ENCODE measurements around the gene MVB12B. TPM values are rescaled to one million over a fixed set of nuclear protein-coding genes. Genes with fewer than 3 reads are reported as not detected.

Gene MVB12B
- total RNA-seq, 2 donors from 2014 or later: 5.9 to 8.7 TPM

- H3K27me3 ChIP-seq: no peaks in the 10 kb centered on the region
- TF ChIP-seq, protein P1, sequence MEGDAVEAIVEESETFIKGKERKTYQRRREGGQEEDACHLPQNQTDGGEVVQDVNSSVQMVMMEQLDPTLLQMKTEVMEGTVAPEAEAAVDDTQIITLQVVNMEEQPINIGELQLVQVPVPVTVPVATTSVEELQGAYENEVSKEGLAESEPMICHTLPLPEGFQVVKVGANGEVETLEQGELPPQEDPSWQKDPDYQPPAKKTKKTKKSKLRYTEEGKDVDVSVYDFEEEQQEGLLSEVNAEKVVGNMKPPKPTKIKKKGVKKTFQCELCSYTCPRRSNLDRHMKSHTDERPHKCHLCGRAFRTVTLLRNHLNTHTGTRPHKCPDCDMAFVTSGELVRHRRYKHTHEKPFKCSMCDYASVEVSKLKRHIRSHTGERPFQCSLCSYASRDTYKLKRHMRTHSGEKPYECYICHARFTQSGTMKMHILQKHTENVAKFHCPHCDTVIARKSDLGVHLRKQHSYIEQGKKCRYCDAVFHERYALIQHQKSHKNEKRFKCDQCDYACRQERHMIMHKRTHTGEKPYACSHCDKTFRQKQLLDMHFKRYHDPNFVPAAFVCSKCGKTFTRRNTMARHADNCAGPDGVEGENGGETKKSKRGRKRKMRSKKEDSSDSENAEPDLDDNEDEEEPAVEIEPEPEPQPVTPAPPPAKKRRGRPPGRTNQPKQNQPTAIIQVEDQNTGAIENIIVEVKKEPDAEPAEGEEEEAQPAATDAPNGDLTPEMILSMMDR (IDR thresholded peaks at IDR 0.05): no peak
- H3K27ac ChIP-seq: no peak overlapping the region
- no peaks in the 10 kb centered on the region for H3K36me3 ChIP-seq
- H3K4me3 ChIP-seq: no peak overlapping the region
- no peak for DNase-seq (ENCODE audit: low spot score)
- H3K4me1 ChIP-seq: peaks cover 0 to 6% of the 10 kb centered on the region in 2 donors
- peaks cover 0 to 29% of the 10 kb centered on the region in 2 donors for H3K9me3 ChIP-seq
Measured at GRCh38 chr9:126361810-126362238, 35.2 kb downstream of the MVB12B start.

DNA sequence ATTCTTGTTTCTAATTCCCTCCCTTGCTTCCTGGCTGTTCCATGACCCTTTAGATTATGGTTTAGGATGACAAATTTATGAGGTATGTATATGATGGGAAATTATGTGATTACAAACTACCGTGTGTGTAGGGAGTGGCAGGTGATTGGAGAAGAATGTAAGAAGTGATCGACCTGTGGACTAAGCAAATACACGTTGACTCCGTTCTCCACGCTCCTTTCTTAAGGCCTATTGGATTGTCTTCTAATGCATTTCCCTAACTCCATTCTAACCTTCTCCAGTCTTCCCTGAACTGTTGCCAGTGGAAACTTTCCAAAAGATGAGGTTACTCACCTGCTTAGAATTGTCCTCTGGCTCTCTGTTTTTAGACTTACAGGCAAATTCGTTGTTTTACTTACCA lies 36.6 kb downstream of the MVB12B start:
- no peaks in the 10 kb centered on the region for H3K27me3 ChIP-seq
- TF ChIP-seq, protein P1 (IDR thresholded peaks at IDR 0.05): no peak
- no peak overlapping the region for H3K4me3 ChIP-seq
- H3K9me3 ChIP-seq: peaks cover 0 to 29% of the 10 kb centered on the region in 2 donors
- DNase-seq (ENCODE audit: low spot score): no peak
- H3K27ac ChIP-seq: no peak overlapping the region
- peaks cover 0 to 7% of the 10 kb centered on the region in 2 donors for H3K4me1 ChIP-seq
- no peaks in the 10 kb centered on the region for H3K36me3 ChIP-seq

GRCh38 chr9:126363847-126364671 lies 37.4 kb downstream of the MVB12B start:
- no peaks in the 10 kb centered on the region for H3K27me3 ChIP-seq
- TF ChIP-seq, protein P1 (IDR thresholded peaks at IDR 0.05): no peak
- peaks cover 0 to 7% of the 10 kb centered on the region in 2 donors for H3K4me1 ChIP-seq
- no peak overlapping the region for H3K4me3 ChIP-seq
- no peak for DNase-seq (ENCODE audit: low spot score)
- H3K9me3 ChIP-seq: peaks cover 0 to 29% of the 10 kb centered on the region in 2 donors
- no peak overlapping the region for H3K27ac ChIP-seq
- no peaks in the 10 kb centered on the region for H3K36me3 ChIP-seq

DNA sequence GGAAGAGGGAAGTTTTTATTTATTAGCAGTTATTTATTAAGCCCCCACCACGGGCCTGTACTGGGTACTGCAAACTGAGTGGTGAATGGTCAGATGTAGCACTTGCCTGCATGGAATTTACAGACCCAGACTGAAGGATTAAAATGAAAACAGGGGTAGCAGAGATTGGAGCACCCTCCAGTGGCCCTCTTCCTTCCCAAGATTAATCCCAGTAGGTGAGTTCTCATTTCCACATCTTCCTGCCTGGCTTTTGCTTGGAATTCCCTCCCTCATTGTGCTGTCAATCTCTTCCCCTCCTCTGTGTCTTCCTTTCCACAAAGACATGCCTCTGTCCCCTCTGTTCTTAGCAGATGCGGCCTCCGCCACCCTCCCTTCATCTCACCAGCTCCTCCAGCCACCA lies 39.2 kb downstream of the MVB12B start:
- TF ChIP-seq, protein P1 (IDR thresholded peaks at IDR 0.05): no peak
- Histone ChIP-seq H3K36me3 (no peaks in the 10 kb centered on the region), H3K27ac (no peak overlapping the region), H3K27me3 (no peaks in the 10 kb centered on the region), H3K4me1 (peaks cover 0 to 7% of the 10 kb centered on the region in 2 donors), H3K9me3 (peaks cover 0 to 22% of the 10 kb centered on the region in 2 donors), H3K4me3 (no peak overlapping the region)
- no peak for DNase-seq (ENCODE audit: low spot score)

DNA sequence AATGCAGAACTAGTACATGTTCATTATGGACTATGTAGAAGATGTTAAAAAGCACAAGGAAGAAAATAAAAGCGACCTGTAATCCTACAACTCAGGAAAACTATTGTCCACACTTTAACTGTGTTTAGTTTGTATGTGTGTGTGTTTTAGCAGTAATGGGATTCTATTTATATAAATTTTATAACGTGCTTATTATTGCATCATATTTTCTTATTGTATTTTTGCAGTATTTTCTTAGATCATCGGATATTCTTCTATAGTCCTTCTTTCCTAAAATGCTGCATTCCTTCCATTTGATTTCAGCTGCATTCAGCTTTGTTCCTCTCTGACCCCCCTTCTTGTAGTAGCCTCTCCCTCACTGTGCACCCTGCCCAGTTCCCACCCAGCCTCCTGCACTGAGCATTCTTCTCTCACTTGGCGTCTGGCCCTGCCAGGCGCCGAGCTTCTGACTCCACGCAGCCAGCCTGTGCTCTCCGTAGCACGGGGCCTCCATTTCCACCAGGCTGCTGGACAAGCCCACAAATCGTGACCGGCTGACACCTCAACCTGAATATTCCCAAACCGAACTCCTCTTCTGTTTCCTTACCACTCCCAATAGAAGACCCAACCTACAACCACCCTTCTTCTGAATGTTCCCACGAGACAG lies 39.9 kb downstream of the MVB12B start:
- H3K9me3 ChIP-seq: peaks cover 0 to 16% of the 10 kb centered on the region in 2 donors
- H3K27ac ChIP-seq: no peak overlapping the region
- H3K4me1 ChIP-seq: peaks cover 0 to 7% of the 10 kb centered on the region in 2 donors
- H3K4me3 ChIP-seq: no peak overlapping the region
- TF ChIP-seq, protein P1 (IDR thresholded peaks at IDR 0.05): no peak
- no peaks in the 10 kb centered on the region for H3K36me3 ChIP-seq
- no peak for DNase-seq (ENCODE audit: low spot score)
- no peaks in the 10 kb centered on the region for H3K27me3 ChIP-seq
